ENCODE data around the gene ADCY7. TPM values are rescaled to one million over a fixed set of nuclear protein-coding genes. Genes with fewer than 3 reads are reported as not detected.

ADCY7 gene
- total RNA-seq, 1 donor from 2014 or later, result 128 TPM

DNA sequence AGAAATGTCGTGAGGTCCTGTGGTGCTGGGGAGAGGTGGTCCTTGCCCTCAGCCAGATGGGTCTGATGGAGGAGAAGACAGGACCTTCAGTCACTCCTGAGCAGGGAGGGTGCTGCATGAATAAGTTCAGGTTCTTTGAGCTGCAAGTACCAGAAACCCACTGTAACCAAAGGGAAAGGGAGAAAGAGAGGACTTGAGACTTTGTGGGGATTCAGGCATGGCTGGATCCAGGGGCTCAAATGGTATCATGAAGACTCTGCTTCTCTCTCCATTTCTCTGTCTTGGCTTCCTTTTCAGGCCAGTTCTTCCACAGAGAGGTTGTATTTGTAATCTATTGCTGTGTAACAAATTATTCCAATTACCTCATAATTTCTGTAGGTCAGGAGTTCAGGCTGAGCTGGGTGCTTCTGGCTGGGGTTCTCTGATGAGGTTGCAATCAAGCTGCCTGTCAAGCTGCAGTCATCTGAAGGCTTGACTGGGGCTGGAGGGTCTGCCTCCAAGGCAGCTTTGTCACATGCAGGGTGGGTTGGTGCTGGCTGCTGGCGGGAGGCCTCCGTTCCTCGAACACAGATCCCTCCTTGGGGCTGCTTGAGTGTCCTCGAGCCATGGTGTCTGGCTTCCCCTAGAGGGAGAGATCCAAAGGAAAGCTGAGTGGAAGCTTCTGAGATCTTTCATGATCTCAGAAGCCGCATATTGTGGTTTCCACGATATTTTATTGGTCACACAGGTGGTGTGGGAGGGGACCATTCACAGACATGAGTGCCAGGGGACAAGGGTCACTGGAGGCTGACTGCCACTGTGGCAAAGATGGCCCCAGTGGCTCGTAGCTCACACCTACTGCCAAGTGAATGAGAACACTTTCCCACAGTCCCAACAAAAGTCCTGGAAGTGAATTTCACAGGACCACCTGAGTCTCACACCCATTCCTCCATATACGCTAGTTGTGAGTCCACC is 5.9 kb upstream of the ADCY7 start:
- ATAC-seq (ENCODE audit: low read depth), result no peak
- no peak for TF ChIP-seq CTCF (IDR thresholded peaks at IDR 0.05)
- intact Hi-C loops (cut with micrococcal nuclease), result no loop called here
- Mint-ChIP-seq H3K4me1 (peaks cover 23% of the 10 kb centered on the region), H3K4me3 (no peak overlapping the region), H3K27ac (no peak overlapping the region), H3K9me3 (no peaks in the 10 kb centered on the region), H3K36me3 (ENCODE audit: low read depth) (no peaks in the 10 kb centered on the region), H3K27me3 (peaks cover 3% of the 10 kb centered on the region)
- ChIA-PET CTCF (interaction anchor here (1.1 to 1.4 kb wide), 3 partner anchors 9 to 67 kb away, joined by 3 read pairs; no protein-coding TSS in a partner anchor), POLR2A (interaction anchor here (3.0 kb wide), 1 partner anchor 13 kb away, joined by 15 read pairs; no protein-coding TSS in a partner anchor)
- DNase-seq, result no peak

GRCh38 chr16:50261160-50261706 is 5.1 kb upstream of the ADCY7 start:
- Mint-ChIP-seq H3K27ac (no peak overlapping the region), H3K36me3 (ENCODE audit: low read depth) (no peaks in the 10 kb centered on the region), H3K4me3 (no peak overlapping the region), H3K27me3 (peaks cover 3% of the 10 kb centered on the region), H3K9me3 (no peaks in the 10 kb centered on the region), H3K4me1 (peaks cover 31% of the 10 kb centered on the region)
- ATAC-seq (ENCODE audit: low read depth) (no peak), DNase-seq (no peak)
- intact Hi-C loops (cut with micrococcal nuclease), result no loop called here
- POLR2A ChIA-PET, result no interaction called here
- no peak for TF ChIP-seq CTCF (IDR thresholded peaks at IDR 0.05)
- CTCF ChIA-PET, result interaction anchor here (1.4 kb wide), 1 partner anchor 21 kb away, joined by 3 read pairs; no protein-coding TSS in a partner anchor

GRCh38 chr16:50261707-50262235 is 4.6 kb upstream of the ADCY7 start:
- POLR2A ChIA-PET, result interaction anchor here (14.8 kb wide), 1 partner anchor 19 kb away, joined by 244 read pairs; no protein-coding TSS in a partner anchor
- no peak for DNase-seq
- intact Hi-C loops (cut with micrococcal nuclease), result no loop called here
- peaks cover 36% of the 10 kb centered on the region for H3K4me1 Mint-ChIP-seq
- no peak for ATAC-seq (ENCODE audit: low read depth)
- H3K36me3 Mint-ChIP-seq (ENCODE audit: low read depth), result no peaks in the 10 kb centered on the region
- H3K27ac Mint-ChIP-seq, result no peak overlapping the region
- CTCF ChIA-PET, result no interaction called here
- H3K4me3 Mint-ChIP-seq, result no peak overlapping the region
- no peak for TF ChIP-seq CTCF (IDR thresholded peaks at IDR 0.05)
- peaks cover 3% of the 10 kb centered on the region for H3K27me3 Mint-ChIP-seq
- H3K9me3 Mint-ChIP-seq, result no peaks in the 10 kb centered on the region

GRCh38 chr16:50263060-50263909 is 3.1 kb upstream of the ADCY7 start:
- no peak overlapping the region for H3K27ac Mint-ChIP-seq
- H3K4me3 Mint-ChIP-seq, result no peak overlapping the region
- ATAC-seq (ENCODE audit: low read depth) (no peak), DNase-seq (no peak)
- ChIA-PET CTCF (no interaction called here), POLR2A (interaction anchor here (14.8 kb wide), 1 partner anchor 17 kb away, joined by 244 read pairs; no protein-coding TSS in a partner anchor)
- intact Hi-C loops (cut with micrococcal nuclease), result no loop called here
- H3K4me1 Mint-ChIP-seq, result peaks cover 51% of the 10 kb centered on the region
- no peak for TF ChIP-seq CTCF (IDR thresholded peaks at IDR 0.05)
- no peaks in the 10 kb centered on the region for H3K36me3 Mint-ChIP-seq (ENCODE audit: low read depth)
- H3K9me3 Mint-ChIP-seq, result no peaks in the 10 kb centered on the region
- H3K27me3 Mint-ChIP-seq, result peaks cover 3% of the 10 kb centered on the region

Data from activated B cell treated with CpG ODN at 0.5 μM for 24 hours (primary cell).